Suppressor macrophage (primary cell): ENCODE measurements around the gene IGF2R.
A peak's percentile ranks its signal among the peaks of the same experiment; 100 is the strongest.

Experiments used
- DNase-seq, 4 experiments: peaks; one replicate each; pipeline ENCODE4 v3.0.0-alpha.2; 2020 to 2022

The IGF2R gene

DNA sequence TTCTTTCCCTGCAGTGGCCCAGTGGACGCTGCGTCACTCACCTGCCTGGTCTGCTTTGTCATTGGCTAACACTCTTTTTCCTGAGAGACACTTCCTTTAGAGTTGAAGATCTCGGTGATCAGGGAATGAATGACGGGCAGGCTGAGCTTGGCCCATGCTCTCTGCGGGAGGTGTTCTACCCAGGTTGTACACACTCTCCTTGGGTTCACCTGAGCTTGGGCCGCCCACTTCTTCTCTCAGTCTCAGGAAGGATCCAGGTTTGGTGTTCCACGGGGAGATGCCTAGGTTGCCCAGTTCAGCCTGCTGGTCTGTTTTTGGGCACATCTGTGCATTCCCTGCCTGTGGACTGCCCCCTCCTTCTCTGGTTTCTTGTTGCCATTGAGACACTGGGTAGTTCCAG lies 86.0 kb downstream of the IGF2R start:
- DNase-seq, result no peak

DNA sequence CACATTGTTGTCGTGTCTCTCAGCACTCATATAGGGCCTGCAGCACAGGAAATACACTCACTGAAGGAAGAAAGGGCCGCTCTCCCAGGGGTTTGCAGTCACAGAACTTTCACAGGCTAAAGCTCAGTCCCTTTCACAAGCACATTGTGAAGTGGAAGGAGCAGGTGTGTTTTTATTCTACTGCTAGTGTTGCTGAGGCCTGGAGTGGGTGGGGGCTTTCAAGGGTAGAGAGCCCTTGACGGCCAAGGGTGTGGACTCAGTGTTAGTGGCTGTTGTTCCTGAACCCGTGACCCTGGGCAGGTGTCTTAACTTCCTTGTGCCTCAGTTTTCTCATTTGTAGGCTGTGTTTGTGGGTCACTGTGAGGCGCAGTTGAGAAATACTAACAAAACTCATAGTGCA lies 86.5 kb downstream of the IGF2R start:
- no peak for DNase-seq

GRCh38 chr6:160055813-160056212 lies 86.9 kb downstream of the IGF2R start:
- DNase-seq, result peak; percentile 46 to 61 (median 55)

GRCh38 chr6:160057080-160057479 lies 88.2 kb downstream of the IGF2R start:
- DNase-seq, result no peak

DNA sequence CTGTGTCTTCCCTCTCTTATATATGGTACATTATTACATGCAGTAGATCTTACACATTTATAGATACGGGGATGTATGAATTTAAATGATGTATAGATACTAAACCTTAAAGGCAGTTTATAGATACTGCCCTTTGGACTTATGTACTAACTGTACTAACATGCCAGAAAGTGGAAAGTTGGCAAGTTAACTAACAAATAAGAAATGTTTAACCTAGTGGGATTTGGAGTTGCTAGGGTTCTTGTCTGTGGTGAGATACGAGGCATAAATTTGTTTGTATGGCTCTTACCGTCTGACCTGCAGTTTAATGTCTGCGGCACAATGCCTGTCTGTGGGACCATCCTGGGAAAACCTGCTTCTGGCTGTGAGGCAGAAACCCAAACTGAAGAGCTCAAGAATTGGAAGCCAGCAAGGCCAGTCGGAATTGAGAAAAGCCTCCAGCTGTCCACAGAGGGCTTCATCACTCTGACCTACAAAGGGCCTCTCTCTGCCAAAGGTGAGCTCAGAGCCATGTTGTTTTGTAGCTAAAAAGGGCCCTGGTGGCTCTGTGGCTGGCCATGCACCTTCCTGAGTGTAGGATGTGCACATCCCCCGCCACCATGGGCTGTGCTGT lies 89.8 kb downstream of the IGF2R start:
- DNase-seq, result no peak

DNA sequence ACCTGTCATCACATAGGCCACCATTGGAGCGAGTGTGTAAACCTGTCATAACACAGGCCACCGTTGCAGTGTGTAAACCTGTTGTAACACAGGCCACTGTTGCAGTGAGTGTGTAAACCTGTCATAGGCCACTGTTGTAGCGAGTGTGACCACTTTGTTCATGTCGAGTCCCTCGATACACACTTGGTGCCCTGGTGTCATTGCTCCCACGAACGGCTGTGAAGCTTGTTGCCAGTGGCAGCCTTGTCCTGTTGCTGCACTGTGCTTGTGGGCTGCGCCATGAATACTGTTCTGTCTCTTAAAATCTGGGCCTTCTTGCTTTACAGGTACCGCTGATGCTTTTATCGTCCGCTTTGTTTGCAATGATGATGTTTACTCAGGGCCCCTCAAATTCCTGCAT lies 91.3 kb downstream of the IGF2R start:
- DNase-seq, result no peak

DNA sequence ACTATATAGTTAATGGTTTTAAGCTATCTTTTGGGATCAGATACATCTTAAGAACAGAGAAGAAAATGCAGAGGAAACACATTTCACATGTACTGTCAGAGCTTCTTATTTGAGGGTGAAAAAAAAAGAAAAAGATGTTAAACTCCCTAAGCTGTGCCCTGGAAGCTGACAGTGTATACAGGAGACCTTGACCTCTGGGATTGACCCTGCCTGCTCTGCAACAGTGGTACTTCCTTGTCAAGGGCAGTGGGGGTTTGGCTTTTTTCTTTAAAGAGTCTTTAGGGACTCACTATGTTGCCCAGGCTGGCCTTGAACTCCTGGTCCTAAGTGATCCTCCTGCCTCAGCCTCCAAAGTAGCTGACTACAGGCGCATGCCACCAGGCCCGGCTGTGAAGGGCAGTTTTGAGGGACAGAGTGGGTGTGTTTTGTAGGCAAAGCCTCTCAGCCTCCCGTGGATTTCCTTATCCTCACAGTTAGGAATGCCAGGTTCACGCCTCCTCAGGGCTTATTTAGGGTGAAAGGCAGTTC lies 92.1 kb downstream of the IGF2R start:
- no peak for DNase-seq

- DNase-seq, result no peak
Measured at GRCh38 chr6:160063771-160064413, 95.0 kb downstream of the IGF2R start.

DNA sequence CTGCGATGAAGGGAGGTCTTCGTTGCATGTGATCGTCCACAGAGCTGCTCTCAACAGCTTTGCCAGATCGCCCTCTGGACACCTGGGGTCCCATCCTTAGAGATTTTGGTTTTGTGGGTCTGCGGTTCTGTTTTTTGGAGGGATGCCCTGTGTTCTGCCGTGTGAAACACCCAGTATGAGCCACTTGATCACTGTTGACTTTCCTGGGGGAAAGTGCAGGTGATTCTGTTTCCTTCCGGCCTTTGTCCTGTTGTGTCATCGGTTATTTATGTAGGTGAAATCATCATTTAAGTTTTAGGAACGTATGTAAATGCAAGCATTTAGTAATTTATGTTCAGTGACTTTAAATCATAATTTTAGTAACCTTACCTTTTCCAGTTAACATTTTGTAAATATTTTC lies 96.3 kb downstream of the IGF2R start:
- DNase-seq, result no peak

- DNase-seq, result no peak
Measured at GRCh38 chr6:160067564-160067963, 98.7 kb downstream of the IGF2R start.

- no peak for DNase-seq
Measured at GRCh38 chr6:160068346-160068745, 99.5 kb downstream of the IGF2R start.

- DNase-seq, result no peak
Measured at GRCh38 chr6:160069050-160069454, 100.2 kb downstream of the IGF2R start.

DNA sequence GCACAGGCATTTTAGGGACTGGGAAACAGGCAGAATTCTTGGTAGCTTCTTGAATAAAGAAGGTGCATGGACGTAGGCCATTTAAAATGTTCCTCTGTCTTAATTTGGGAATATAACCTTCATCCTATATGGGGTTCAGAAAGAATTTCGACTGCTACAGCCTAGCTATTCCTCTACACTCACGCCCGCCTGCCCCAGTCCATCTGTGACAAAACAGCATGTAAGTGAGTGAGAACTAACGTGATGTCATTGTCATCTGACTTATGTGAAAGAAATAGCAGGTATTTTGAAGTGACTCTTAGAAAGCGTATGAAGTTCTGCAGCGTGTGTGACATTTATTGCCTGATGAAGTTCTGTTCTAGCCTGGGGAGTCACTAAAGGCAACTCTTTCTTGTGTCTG lies 100.6 kb downstream of the IGF2R start:
- DNase-seq, result no peak

DNA sequence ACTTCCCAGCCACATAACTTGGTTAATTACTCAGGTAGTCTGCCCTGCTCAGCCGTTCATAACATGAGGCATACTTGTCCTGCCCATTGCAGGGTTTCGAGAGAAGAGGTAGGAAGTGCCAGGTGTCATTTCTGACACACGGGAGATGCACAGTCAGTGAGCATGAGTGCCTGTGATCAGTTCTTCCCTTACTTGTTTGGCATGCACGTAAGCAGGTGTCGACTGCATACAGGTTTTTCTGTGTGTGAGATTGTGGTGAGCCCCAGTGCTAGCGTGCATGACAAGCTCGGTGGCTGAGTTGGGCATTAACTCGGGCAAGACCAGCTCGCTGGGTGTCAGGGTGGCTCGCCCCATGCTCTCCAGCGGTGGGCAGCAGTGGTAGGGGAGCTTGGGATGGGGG lies 101.5 kb downstream of the IGF2R start:
- no peak for DNase-seq

DNA sequence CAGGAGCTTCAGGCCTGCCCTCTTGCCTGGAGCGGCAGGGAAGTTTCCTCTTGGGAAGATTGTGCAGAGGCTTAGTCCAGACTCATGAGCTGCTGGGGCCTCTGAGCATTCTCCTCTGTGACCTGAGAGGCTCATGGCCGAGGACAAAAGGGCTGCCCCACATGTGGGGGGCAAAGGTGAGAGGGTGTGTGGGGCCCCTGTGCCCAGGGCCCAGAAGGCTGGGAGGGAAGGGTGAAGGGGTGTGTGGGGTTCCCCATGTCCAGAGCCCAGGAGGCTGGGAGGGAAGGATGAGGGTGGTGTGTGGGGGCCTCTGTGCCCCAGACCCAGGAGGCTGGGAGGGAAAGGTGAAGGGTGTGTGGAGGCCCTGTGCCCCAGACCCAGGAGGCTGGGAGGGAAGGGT lies 101.9 kb downstream of the IGF2R start:
- no peak for DNase-seq

DNA sequence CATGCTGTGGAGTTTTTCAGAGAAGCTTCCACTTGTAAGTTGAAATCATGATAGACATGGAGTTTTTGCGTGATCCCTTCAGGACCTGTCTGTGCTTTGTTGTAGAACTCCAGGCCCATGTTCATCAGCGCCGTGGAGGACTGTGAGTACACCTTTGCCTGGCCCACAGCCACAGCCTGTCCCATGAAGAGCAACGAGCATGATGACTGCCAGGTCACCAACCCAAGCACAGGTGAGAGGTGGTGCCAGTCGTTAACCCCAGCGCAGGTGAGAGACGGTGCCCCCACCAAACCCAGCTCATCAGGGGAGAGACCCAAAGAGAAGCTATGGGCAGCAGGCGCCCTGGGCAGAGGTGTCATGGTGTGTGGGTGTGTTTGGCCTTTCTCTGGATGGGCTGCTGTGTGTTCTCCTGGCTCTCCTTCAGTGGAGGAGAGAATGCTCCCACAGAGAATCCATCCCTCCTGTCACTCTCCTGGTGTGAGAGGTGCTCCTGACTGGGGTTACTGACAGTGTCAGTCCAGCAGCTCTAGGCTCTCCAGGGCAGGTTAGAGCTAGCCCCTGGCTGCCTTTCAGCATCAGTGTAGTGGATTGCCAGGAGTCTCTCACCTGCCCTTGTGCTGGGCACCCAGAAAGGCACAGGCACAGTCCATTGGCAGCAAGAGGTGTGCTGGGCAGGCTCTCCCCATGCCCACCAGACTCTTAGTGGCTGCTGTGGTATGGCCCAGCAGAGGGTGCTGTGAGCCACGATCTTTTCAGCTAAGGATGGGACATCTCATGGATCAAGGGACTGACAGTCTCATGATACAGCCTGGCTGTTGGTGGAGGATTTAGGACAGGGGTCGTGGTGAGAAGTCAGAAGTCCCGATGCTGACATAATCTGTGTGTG lies 103.2 kb downstream of the IGF2R start:
- DNase-seq, result peak in 2 of 4 experiments; percentile 10 to 18

DNA sequence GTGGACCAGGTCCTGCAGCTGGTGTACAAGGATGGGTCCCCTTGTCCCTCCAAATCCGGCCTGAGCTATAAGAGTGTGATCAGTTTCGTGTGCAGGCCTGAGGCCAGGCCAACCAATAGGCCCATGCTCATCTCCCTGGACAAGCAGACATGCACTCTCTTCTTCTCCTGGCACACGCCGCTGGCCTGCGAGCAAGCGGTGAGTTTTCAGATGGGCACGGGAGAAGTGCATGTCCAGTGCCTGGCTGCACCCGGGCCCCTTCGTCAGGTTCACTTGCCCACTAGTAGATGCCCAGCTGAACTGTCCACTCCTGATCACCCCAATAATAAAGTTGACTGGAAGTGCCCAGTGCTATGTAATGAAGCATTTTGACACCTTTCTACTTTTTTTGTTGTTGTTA lies 104.4 kb downstream of the IGF2R start:
- DNase-seq, result no peak

DNA sequence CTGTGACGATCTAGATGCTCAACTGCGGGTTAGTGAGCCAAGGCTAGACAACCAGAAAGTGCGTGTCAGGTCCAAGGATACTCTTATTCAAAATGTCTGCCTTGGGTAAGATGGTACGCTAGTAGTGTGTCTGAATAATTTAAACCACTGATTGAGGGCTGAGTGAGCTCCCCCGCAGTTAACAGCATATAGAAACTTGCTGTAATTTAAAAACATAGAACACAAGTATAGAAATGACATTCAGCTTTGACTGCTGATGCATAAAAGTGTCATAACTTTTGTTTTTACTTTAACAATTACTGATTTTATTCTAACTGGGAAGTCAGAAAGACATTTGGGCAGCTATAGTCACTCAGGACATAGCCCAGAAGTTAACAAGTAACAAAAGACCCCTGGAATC lies 107.1 kb downstream of the IGF2R start:
- no peak for DNase-seq

GRCh38 chr6:160077024-160077423 lies 108.1 kb downstream of the IGF2R start:
- DNase-seq, result no peak

DNA sequence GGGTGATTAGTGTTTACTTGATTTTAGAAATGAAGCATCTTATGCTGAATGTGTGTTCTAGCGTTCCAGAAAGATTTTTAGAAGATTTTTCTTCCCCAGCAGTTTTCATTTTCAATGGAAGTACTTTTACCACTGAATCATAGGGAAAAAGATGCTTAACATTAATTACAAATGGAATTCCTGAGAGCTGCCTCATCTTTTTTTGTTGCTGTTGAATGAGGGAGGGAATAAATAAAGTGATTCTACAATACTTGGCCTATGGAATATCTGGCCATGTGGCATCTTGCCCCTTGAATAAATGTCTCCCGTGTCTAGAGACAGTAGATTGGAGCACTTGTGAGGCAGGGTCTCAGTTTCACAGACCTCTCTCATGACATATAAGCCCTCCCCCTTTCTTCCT lies 108.6 kb downstream of the IGF2R start:
- DNase-seq, result no peak

- no peak for DNase-seq
Measured at GRCh38 chr6:160078883-160079685, 110.2 kb downstream of the IGF2R start.

DNA sequence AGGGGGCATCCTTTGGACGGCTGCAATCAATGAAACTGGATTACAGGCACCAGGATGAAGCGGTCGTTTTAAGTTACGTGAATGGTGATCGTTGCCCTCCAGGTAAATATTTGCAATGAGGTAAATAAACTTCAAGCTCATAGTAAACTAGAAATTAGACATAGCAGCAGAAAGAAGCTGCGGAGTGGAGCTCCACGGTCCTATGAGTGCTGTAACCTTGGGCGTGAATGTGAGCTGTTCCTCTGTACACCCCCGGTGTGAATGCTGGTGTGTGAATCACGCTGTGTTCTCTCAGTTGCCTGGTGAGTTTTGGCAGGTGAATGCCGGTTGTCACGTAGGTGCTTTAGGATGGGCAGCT lies 110.8 kb downstream of the IGF2R start:
- no peak for DNase-seq

- no peak for DNase-seq
Measured at GRCh38 chr6:160080097-160080496, 111.2 kb downstream of the IGF2R start.
